A673 (cell line): Measurements from ENCODE around the gene IRX6. TPM values are rescaled to one million over a fixed set of nuclear protein-coding genes. Genes with fewer than 3 reads are reported as not detected.

Experiments used
- BruUV-seq: library from RNA; stranded (reverse); fragments of 400-500 nt; replicated peaks from 2 replicates; lab custom pipeline; 2021; lab: Mats Ljungman, UMichigan
- CTCF ChIA-PET: fragments of 300-600 bp; sonication (Branson Sonifier 250); formaldehyde crosslinking; loops from one replicate; lab custom pipeline; 2022; ENCODE audit warnings: antibody characterized with exemption; lab: Charles Lee
- POLR2A ChIA-PET: fragments of 300-600 bp; sonication (Branson Sonifier 250); formaldehyde crosslinking; loops from one replicate; lab custom pipeline; 2022; ENCODE audit warnings: antibody characterized with exemption; ENCODE audit not compliant: low non-redundant PET; lab: Charles Lee
- DNase-seq: peaks from one replicate; pipeline ENCODE4 v3.0.0-alpha.2; 2015; ENCODE audit warnings: low spot score
- H3K27ac ChIP-seq: fragments of 200-600 bp; sonication (generic); 2 replicates; pipeline ENCODE4 v1.5.1; 2016; ENCODE audit warnings: mixed run types, low read depth, mild to moderate bottlenecking, mixed read lengths, antibody characterized with exemption, low read length; ENCODE audit not compliant: poor library complexity, severe bottlenecking
- H3K27me3 ChIP-seq: fragments of 200-600 bp; sonication (generic); replicated peaks from 2 replicates; pipeline ENCODE4 v1.6.1; 2017; ENCODE audit warnings: mixed run types, low read depth, mild to moderate bottlenecking, mixed read lengths, antibody characterized with exemption, low read length; ENCODE audit not compliant: insufficient read depth, poor library complexity
- H3K36me3 ChIP-seq: fragments of 200-600 bp; sonication (generic); 2 replicates; pipeline ENCODE4 v1.6.1; 2016; ENCODE audit warnings: mixed run types, mild to moderate bottlenecking, mixed read lengths, antibody characterized with exemption, low read length; ENCODE audit not compliant: insufficient read depth, poor library complexity, severe bottlenecking
- H3K4me1 ChIP-seq: fragments of 200-600 bp; sonication (generic); 2 replicates; pipeline ENCODE4 v1.6.1; 2017; ENCODE audit warnings: mixed run types, mild to moderate bottlenecking, mixed read lengths, antibody characterized with exemption, low read length; ENCODE audit not compliant: insufficient read depth, poor library complexity, severe bottlenecking
- H3K4me3 ChIP-seq: fragments of 200-600 bp; sonication (generic); 2 replicates; pipeline ENCODE4 v1.5.1; 2016; ENCODE audit warnings: low read depth, mixed run types, mild to moderate bottlenecking, mixed read lengths, low read length; ENCODE audit not compliant: poor library complexity, severe bottlenecking
- H3K9me3 ChIP-seq: fragments of 200-600 bp; sonication (generic); 2 replicates; pipeline ENCODE4 v1.6.1; 2016; ENCODE audit warnings: mixed run types, low read depth, mild to moderate bottlenecking, mixed read lengths, antibody characterized with exemption, low read length; ENCODE audit not compliant: poor library complexity, severe bottlenecking
- CTCF ChIP-seq: fragments of 300-800, 200-600 bp; sonication (generic); conservative IDR thresholded peaks from 2 replicates; pipeline ENCODE4 v1.5.1; 2017; ENCODE audit warnings: low read depth, mild to moderate bottlenecking, antibody characterized with exemption, low read length, moderate library complexity, mixed read lengths
- EZH2 ChIP-seq: fragments of 200-600 bp; sonication (generic); IDR thresholded peaks from 2 replicates; pipeline ENCODE4 v1.6.1; 2017; ENCODE audit warnings: borderline replicate concordance, low read depth, mild to moderate bottlenecking, mixed read lengths, antibody characterized with exemption, low read length; ENCODE audit not compliant: poor library complexity, severe bottlenecking
- intact Hi-C: fragments of 100-400 bp; cut with micrococcal nuclease; formaldehyde crosslinking; loops from one replicate; pipeline ENCODE4 v1.10.0; 2022; ENCODE audit not compliant: unreplicated experiment
- total RNA-seq: library from RNA; stranded (reverse); gene quantifications from 2 replicates; pipeline ENCODE4 v1.2.3, GENCODE V29; 2021

Gene IRX6
- total RNA-seq, 1 experiment from 2014 or later: not detected

- CTCF ChIA-PET: no interaction called here
- H3K27me3 ChIP-seq: peaks cover 4% of the 10 kb centered on the region
- H3K4me3 ChIP-seq: no peak overlapping the region
- intact Hi-C loops: no loop called here
- H3K9me3 ChIP-seq: no peaks in the 10 kb centered on the region
- no peak overlapping the region for H3K27ac ChIP-seq
- no peak for TF ChIP-seq CTCF
- no peak for TF ChIP-seq EZH2
- DNase-seq: no peak
- POLR2A ChIA-PET: no interaction called here
- H3K4me1 ChIP-seq: no peaks in the 10 kb centered on the region
- no peaks in the 10 kb centered on the region for H3K36me3 ChIP-seq
- no TSS peak for BruUV-seq
Observed at GRCh38 chr16:55341681-55342080, 17.7 kb downstream of the IRX6 start.

- CTCF ChIA-PET: no interaction called here
Observed at GRCh38 chr16:55346475-55346874, 22.5 kb downstream of the IRX6 start.

GRCh38 chr16:55349867-55350266 is 25.9 kb downstream of the IRX6 start:
- no peak overlapping the region for H3K4me3 ChIP-seq
- H3K9me3 ChIP-seq: no peaks in the 10 kb centered on the region
- BruUV-seq: no TSS peak
- ChIA-PET POLR2A (no interaction called here), CTCF (no interaction called here)
- H3K27ac ChIP-seq: no peak overlapping the region
- H3K4me1 ChIP-seq: no peaks in the 10 kb centered on the region
- no peak for TF ChIP-seq EZH2
- no peak for TF ChIP-seq CTCF
- intact Hi-C loops: no loop called here
- no peaks in the 10 kb centered on the region for H3K27me3 ChIP-seq
- no peak for DNase-seq
- H3K36me3 ChIP-seq: no peaks in the 10 kb centered on the region

More at GRCh38 chr16:55346475-55346874, 22.5 kb downstream of the IRX6 start:
- Histone ChIP-seq H3K4me3 (no peak overlapping the region), H3K9me3 (no peaks in the 10 kb centered on the region), H3K27me3 (peaks cover 4% of the 10 kb centered on the region), H3K36me3 (no peaks in the 10 kb centered on the region), H3K27ac (no peak overlapping the region), H3K4me1 (no peaks in the 10 kb centered on the region)
- DNase-seq: no peak
- TF ChIP-seq CTCF: no peak
- TF ChIP-seq EZH2: no peak
- intact Hi-C loops: no loop called here
- BruUV-seq: no TSS peak
- POLR2A ChIA-PET: no interaction called here
